Activated CD8-positive, alpha-beta T cell treated with anti-CD3 and anti-CD28 coated beads for 36 hours (primary cell): Measurements from ENCODE around the gene WNT3A. TPM values are rescaled to one million over a fixed set of nuclear protein-coding genes. Genes with fewer than 3 reads are reported as not detected.
A peak's percentile ranks its signal among the peaks of the same experiment; 100 is the strongest.

ENCODE experiments used
- ATAC-seq: fragments of 200-7000 bp; cut with Tn5 transposase; one replicate; pipeline ENCODE4 v1.10.0; 2021; ENCODE audit warnings: mild to moderate bottlenecking, moderate library complexity
- CTCF ChIA-PET: fragments of 350-600 bp; sonication (Branson Sonifier 250); formaldehyde crosslinking; loops from one replicate; lab custom pipeline; 2021; ENCODE audit warnings: antibody characterized with exemption; lab: Charles Lee
- POLR2A ChIA-PET: fragments of 350-600 bp; sonication (Branson Sonifier 250); formaldehyde crosslinking; loops from one replicate; lab custom pipeline; 2021; ENCODE audit warnings: antibody characterized with exemption; lab: Charles Lee
- DNase-seq: peaks from one replicate; pipeline ENCODE4 v3.0.0-alpha.2; 2020
- H3K27ac Mint-ChIP-seq: one replicate; pipeline ENCODE4 v1.8.0; 2021; ENCODE audit warnings: mild to moderate bottlenecking, mixed read lengths
- H3K27me3 Mint-ChIP-seq: one replicate; pipeline ENCODE4 v1.8.0; 2021; ENCODE audit warnings: mixed read lengths
- H3K36me3 Mint-ChIP-seq: one replicate; pipeline ENCODE4 v1.8.0; 2021; ENCODE audit warnings: low read depth, mixed read lengths
- H3K4me1 Mint-ChIP-seq: one replicate; pipeline ENCODE4 v1.8.0; 2021; ENCODE audit warnings: low read depth, mixed read lengths
- H3K4me3 Mint-ChIP-seq: one replicate; pipeline ENCODE4 v1.8.0; 2021; ENCODE audit warnings: mild to moderate bottlenecking, moderate library complexity, mixed read lengths
- H3K9me3 Mint-ChIP-seq: one replicate; pipeline ENCODE4 v1.8.0; 2021; ENCODE audit warnings: mixed read lengths
- intact Hi-C: fragments of 100-400 bp; cut with micrococcal nuclease; formaldehyde crosslinking; loops from one replicate; pipeline ENCODE4 v1.10.0; 2022
- total RNA-seq, 2 experiments: library from RNA; stranded (reverse); gene quantifications; one replicate each; pipeline ENCODE4 v1.2.3, GENCODE V29; 2021
- TF ChIP-seq, protein P1 (sequence below): fragments of 200-600 bp; IDR thresholded peaks from one replicate; pipeline ENCODE4 v1.8.0; 2022; ENCODE audit warnings: antibody characterized with exemption, mild to moderate bottlenecking

WNT3A gene
- total RNA-seq, 2 experiments from 2014 or later: not detected

- ATAC-seq: no peak
- ChIA-PET CTCF (no interaction called here), POLR2A (interaction anchor here (0.7 to 5.8 kb wide), 6 partner anchors 6 to 251 kb away, joined by 3 to 51 read pairs (median 5); partner anchors contain the start of genes ARF1 and MRPL55)
- H3K4me3 Mint-ChIP-seq: no peak overlapping the region
- H3K27me3 Mint-ChIP-seq: no peaks in the 10 kb centered on the region
- peaks cover 25% of the 10 kb centered on the region for H3K4me1 Mint-ChIP-seq
- peaks cover 69% of the 10 kb centered on the region for H3K36me3 Mint-ChIP-seq
- no peak overlapping the region for H3K27ac Mint-ChIP-seq
- TF ChIP-seq, protein P1, sequence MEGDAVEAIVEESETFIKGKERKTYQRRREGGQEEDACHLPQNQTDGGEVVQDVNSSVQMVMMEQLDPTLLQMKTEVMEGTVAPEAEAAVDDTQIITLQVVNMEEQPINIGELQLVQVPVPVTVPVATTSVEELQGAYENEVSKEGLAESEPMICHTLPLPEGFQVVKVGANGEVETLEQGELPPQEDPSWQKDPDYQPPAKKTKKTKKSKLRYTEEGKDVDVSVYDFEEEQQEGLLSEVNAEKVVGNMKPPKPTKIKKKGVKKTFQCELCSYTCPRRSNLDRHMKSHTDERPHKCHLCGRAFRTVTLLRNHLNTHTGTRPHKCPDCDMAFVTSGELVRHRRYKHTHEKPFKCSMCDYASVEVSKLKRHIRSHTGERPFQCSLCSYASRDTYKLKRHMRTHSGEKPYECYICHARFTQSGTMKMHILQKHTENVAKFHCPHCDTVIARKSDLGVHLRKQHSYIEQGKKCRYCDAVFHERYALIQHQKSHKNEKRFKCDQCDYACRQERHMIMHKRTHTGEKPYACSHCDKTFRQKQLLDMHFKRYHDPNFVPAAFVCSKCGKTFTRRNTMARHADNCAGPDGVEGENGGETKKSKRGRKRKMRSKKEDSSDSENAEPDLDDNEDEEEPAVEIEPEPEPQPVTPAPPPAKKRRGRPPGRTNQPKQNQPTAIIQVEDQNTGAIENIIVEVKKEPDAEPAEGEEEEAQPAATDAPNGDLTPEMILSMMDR: no peak
- H3K9me3 Mint-ChIP-seq: peaks cover 14% of the 10 kb centered on the region
- intact Hi-C loops: no loop called here
- peak; percentile 0 for DNase-seq
These were observed 89.9 kb downstream of the WNT3A start for GRCh38 chr1:228096416-228097332.

DNA sequence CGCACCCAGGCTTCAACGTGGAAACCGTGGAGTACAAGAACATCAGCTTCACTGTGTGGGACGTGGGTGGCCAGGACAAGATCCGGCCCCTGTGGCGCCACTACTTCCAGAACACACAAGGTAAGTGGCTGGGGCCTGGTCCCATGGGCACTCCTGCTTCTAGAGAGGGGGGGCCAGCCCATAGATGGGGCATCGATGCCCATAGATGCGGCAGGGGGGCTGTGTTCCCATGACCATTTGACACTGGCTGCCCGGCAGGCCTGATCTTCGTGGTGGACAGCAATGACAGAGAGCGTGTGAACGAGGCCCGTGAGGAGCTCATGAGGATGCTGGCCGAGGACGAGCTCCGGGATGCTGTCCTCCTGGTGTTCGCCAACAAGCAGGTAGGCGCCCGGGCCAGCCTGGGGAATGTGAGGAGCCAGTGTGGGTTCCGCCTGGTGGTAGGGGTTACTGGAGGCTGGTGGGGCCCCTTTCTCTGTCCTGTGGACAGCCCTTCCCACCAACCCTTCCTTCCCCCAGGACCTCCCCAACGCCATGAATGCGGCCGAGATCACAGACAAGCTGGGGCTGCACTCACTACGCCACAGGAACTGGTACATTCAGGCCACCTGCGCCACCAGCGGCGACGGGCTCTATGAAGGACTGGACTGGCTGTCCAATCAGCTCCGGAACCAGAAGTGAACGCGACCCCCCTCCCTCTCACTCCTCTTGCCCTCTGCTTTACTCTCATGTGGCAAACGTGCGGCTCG is 90.7 kb downstream of the WNT3A start:
- Mint-ChIP-seq H3K36me3 (peaks cover 61% of the 10 kb centered on the region), H3K27ac (no peak overlapping the region), H3K27me3 (no peaks in the 10 kb centered on the region), H3K4me1 (peaks cover 17% of the 10 kb centered on the region), H3K9me3 (peaks cover 14% of the 10 kb centered on the region), H3K4me3 (no peak overlapping the region)
- intact Hi-C loops: no loop called here
- TF ChIP-seq, protein P1: no peak
- ATAC-seq (no peak), DNase-seq (peak; percentile 5)
- ChIA-PET POLR2A (interaction anchor here (0.7 to 5.8 kb wide), 7 partner anchors 7 to 92 kb away, joined by 3 to 51 read pairs (median 4); partner anchors contain the start of genes ARF1 and MRPL55), CTCF (no interaction called here)

GRCh38 chr1:228098323-228098931 is 91.6 kb downstream of the WNT3A start:
- POLR2A ChIA-PET: interaction anchor here (0.6 to 5.8 kb wide), 6 partner anchors 8 to 332 kb away, joined by 3 to 51 read pairs (median 6); partner anchors contain the start of genes ARF1 and IBA57
- Mint-ChIP-seq H3K4me3 (no peak overlapping the region), H3K4me1 (peaks cover 16% of the 10 kb centered on the region), H3K27ac (no peak overlapping the region), H3K36me3 (peaks cover 55% of the 10 kb centered on the region), H3K9me3 (peaks cover 11% of the 10 kb centered on the region), H3K27me3 (no peaks in the 10 kb centered on the region)
- CTCF ChIA-PET: no interaction called here
- DNase-seq (peak; percentile 1), ATAC-seq (no peak)
- TF ChIP-seq, protein P1: no peak
- intact Hi-C loops: no loop called here

DNA sequence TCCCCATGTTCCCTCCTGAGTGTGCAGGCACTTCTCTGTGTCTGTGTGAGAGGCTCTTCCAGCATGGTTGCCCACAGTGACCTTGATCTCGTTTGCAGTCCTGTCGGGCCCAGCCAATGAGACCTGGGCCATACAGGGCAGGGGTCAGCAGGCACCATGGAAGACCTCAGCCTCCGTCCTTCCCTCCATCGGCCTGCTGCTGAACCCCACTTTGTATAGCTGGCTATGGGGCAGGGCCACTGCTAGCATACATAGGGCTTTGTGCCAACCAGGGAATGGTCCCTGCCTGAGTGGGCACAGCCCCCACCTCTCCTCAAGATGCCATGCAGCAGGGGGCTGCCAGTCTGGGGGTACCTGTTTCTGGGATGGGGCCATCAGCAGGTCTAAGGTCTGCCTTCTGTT is 92.5 kb downstream of the WNT3A start:
- intact Hi-C loops: no loop called here
- H3K36me3 Mint-ChIP-seq: peaks cover 46% of the 10 kb centered on the region
- H3K27ac Mint-ChIP-seq: no peak overlapping the region
- H3K4me3 Mint-ChIP-seq: no peak overlapping the region
- ATAC-seq (no peak), DNase-seq (peak; percentile 1)
- H3K9me3 Mint-ChIP-seq: peaks cover 7% of the 10 kb centered on the region
- CTCF ChIA-PET: no interaction called here
- H3K4me1 Mint-ChIP-seq: peaks cover 22% of the 10 kb centered on the region
- H3K27me3 Mint-ChIP-seq: no peaks in the 10 kb centered on the region
- TF ChIP-seq, protein P1: no peak
- POLR2A ChIA-PET: interaction anchor here (0.6 to 5.8 kb wide), 7 partner anchors 9 to 333 kb away, joined by 3 to 51 read pairs (median 3); partner anchors contain the start of genes ARF1 and IBA57
